Cardiac fibroblast (primary cell): Measurements from ENCODE around the gene STPG4.
A peak's percentile ranks its signal among the peaks of the same experiment; 100 is the strongest.

Experiments used
- DNase-seq, 2 donors: peaks; one replicate each; pipeline versions ENCODE4 v3.0.0 to v3.0.0-alpha.2; 2010; ENCODE audit warnings: low read depth in 2 of 2
- H3K4me3 ChIP-seq, 2 donors: replicated peaks in 1 of 2; 1 replicate in 1 of 2; 2 replicates in 1 of 2; pipeline ENCODE4 v1.5.1; 2011; ENCODE audit warnings: low read depth in 2 of 2, low read length in 2 of 2, mild to moderate bottlenecking in 2 of 2, moderate library complexity in 1 of 2
- TF ChIP-seq, protein P1 (sequence below): IDR thresholded peaks from one replicate; pipeline ENCODE4 v1.5.1; 2011; ENCODE audit warnings: low read depth, mild to moderate bottlenecking, low read length, inconsistent platforms

STPG4 gene

DNA sequence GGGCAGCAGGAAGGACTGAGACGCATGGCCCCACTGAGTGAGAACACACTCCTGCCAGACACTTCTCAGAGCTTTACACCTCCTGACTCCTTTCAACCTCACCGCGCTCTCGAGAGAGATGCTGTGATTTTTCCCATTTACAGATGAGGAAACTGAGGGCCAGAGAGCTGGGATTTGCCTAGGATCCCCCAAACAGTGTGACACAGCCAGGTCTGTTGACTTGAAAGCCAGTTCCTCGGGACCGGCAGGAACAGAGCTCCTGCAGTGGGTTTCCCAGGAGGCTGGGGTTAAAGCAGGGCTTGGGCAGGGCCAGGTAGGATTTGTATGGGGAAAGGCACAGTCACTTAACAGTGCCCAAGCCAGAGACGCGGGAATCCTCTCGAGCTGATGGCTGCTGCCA is 81.9 kb downstream of the STPG4 start:
- TF ChIP-seq, protein P1, sequence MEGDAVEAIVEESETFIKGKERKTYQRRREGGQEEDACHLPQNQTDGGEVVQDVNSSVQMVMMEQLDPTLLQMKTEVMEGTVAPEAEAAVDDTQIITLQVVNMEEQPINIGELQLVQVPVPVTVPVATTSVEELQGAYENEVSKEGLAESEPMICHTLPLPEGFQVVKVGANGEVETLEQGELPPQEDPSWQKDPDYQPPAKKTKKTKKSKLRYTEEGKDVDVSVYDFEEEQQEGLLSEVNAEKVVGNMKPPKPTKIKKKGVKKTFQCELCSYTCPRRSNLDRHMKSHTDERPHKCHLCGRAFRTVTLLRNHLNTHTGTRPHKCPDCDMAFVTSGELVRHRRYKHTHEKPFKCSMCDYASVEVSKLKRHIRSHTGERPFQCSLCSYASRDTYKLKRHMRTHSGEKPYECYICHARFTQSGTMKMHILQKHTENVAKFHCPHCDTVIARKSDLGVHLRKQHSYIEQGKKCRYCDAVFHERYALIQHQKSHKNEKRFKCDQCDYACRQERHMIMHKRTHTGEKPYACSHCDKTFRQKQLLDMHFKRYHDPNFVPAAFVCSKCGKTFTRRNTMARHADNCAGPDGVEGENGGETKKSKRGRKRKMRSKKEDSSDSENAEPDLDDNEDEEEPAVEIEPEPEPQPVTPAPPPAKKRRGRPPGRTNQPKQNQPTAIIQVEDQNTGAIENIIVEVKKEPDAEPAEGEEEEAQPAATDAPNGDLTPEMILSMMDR: no peak
- no peak overlapping the region for H3K4me3 ChIP-seq
- DNase-seq: no peak

DNA sequence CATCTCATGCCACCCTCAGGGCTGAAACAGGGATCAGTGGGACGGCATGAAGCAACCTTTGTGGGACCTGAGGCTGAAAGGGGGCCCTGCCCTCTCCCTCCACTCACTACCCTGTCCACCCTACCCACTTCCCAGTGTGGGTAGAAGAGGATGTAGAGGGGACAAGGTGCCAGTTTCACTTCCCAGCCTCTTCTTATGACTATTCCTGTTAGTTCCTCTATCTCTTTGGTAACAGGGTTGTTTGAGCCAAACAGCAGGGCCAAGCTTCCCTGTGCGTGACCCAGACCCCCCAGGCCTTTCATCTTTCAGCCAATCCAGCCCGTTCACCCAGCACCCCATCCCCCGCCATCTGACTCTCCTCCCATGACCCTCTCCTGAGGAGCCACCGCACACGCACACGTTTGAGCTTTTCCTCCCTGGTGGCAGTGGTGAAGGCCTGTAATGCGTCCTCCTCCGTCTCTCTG is 82.3 kb downstream of the STPG4 start:
- TF ChIP-seq, protein P1: no peak
- DNase-seq: peak in 1 of 2 donors; percentile 47
- no peak overlapping the region for H3K4me3 ChIP-seq

DNA sequence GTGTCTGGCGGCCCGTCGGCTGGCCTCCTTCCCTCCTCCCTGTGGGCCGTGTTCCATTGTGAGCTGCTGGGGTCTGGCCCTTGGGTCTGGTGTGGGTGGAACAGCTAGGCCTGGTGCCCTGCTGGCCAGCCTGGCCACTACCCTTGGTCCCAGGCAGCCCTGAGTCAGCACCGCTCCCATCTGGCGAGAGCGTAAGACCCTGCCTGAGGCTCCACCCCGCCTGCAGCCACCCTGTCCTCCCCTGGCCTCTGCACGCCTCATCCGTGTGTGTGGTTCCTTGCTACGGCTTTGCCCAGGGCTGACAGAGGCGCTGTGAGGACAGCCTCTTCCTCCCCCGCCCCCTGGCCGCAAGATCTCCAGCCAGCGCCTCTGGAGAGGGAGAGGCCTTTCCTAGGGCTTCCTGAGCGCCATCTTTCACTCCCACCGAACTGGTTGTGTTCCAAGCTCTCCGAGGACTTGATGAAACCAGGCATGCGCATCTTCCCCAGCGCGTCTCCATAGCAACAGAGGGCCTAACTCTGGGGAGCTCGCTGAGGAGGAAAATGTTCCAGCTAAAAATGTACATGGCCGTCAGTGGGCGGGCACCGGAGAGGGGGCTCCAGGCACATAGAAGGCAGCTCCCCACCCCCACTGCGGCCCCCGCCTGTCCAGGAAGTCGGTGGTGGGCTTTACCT is 83.0 kb downstream of the STPG4 start:
- H3K4me3 ChIP-seq: no peak overlapping the region
- peak; percentile 98 to 99 for DNase-seq

DNA sequence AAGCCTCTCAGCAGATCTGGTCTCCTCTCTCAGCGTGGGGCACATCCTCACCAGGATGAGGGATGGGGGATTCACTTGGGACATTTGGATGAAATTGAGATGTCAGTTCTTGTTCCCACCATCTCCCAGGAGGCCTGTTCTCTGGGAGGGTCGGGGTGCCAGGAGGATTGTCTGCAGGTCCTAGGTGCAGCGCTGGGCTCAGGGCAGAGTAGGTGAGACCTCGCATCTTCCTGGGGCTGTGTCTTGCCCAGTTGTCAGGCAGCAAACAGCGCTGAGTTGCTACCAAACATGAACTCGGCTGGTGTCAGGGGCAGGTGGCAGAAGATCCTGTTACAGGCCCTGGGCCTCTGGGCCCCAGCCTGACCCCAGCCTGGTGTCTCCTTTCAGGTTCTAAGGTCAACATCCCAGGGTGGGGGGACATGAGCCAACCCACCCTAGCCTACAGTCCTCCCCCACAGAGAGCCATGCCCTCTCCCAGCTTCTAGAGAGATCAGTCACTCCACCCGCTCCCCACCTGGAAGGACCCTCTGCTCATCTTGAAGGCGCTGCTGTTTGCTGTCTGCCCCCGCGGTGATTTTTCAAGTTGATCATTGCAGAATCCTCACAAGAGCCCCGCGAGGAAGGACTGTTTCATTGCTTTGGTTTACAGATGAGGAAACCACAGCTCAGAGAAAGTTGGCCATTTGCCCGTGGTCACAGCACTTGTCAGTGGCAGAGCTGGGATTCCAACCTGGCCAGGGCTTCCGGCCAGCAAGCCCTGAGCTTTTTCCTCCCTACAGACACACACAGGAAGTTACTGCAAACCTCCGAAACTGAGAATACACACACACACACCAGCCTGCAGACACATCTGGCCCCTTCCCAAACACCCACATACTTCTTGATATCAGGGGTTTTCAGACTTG is 83.9 kb downstream of the STPG4 start:
- TF ChIP-seq, protein P1: no peak
- no peak overlapping the region for H3K4me3 ChIP-seq
- DNase-seq: peak; percentile 94 to 95

More for the DNA sequence above, 83.0 kb downstream of the STPG4 start:
- TF ChIP-seq, protein P1: peak; percentile 53

DNA sequence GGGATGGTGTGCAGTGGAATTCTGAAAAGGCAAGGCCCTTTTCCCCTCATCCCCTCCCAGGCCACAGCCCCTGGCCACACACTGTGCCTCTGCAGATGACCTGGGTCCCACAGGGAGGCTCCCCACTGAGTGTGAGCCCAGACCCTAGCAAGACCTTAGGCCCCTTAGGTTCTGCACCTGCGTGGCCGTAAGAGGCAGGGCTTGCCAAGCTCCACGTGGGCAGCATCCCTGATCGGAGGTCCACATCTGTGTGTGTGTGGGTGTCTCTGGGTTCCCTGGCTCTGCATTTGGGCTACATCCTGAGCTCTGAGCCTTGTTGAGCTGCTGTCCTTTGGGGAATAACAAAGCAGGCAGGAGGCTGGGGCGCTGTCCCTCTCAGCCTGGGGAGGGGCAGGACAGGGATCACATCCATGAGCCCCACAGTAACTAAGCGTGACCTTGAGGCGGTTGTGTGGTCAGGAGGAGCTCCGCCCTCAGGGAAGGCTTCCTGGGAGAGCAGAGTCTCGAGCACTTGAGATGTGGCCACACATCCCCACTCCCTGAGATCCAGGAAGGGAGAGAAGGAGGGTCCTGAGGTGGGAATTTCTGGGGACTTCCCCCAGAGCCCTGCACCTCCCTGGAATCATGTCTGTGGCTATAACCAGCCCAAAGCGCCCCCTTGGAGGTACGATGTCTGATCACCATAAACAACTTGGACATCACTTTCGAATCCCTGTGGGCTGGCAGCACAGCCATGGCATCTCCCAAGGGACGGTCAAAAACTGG is 84.8 kb downstream of the STPG4 start:
- TF ChIP-seq, protein P1: no peak

DNA sequence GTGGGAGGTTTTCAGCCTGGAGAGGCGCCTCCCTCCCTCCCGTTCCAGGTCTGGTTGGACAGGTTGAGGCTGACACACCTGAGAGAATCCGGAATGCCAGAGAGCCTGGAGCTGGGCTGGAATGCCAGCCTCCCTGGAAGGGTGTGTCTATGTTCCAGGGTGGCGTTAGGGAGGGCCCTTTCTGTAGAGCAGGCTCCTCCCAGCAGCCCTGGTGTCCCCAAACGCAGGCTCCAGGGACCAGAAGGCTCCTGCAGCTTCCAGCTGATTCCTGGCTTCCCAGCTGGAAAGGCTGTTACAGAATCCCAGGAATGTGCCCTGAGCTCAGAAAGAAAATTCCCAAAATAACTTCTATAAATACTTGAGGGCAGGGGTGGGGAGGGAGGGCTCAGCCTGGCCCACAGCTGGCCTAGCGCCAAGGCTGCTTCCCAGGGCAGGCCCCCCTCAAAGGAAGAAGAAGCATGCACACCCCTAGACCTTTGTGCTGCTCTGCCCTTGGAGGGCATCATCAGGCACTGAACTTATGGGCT is 85.4 kb downstream of the STPG4 start:
- DNase-seq: peak in 1 of 2 donors; percentile 83
- TF ChIP-seq, protein P1: no peak
- no peak overlapping the region for H3K4me3 ChIP-seq

More for the DNA sequence above, 84.8 kb downstream of the STPG4 start:
- DNase-seq: no peak
- no peak overlapping the region for H3K4me3 ChIP-seq
